ENCODE measurements around the gene ZNF793.

Gene ZNF793

DNA sequence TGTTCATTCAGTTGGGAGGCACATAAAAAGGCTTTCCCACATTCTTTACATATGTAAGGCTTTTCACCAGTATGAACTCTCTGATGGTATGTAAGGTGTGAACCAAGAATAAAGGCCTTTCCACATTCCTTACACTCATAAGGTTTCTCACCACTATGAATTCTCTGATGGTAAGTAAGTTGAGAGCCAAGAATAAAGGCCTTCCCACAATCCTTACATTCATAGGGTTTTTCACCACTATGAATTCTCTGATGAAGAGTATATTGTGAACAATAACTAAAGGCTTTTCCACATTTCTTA, 58.6 kb downstream of the ZNF793 start:
- no peak for DNase-seq (ENCODE audit: low read depth)
- TF ChIP-seq, protein P1, sequence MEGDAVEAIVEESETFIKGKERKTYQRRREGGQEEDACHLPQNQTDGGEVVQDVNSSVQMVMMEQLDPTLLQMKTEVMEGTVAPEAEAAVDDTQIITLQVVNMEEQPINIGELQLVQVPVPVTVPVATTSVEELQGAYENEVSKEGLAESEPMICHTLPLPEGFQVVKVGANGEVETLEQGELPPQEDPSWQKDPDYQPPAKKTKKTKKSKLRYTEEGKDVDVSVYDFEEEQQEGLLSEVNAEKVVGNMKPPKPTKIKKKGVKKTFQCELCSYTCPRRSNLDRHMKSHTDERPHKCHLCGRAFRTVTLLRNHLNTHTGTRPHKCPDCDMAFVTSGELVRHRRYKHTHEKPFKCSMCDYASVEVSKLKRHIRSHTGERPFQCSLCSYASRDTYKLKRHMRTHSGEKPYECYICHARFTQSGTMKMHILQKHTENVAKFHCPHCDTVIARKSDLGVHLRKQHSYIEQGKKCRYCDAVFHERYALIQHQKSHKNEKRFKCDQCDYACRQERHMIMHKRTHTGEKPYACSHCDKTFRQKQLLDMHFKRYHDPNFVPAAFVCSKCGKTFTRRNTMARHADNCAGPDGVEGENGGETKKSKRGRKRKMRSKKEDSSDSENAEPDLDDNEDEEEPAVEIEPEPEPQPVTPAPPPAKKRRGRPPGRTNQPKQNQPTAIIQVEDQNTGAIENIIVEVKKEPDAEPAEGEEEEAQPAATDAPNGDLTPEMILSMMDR (conservative IDR thresholded peaks at IDR 0.05; ENCODE audit: control insufficient read depth, insufficient read depth, low read depth, low read length) = no peak
- H3K4me3 ChIP-seq (ENCODE audit: control insufficient read depth, low read depth, low read length) = no peak overlapping the region

DNA sequence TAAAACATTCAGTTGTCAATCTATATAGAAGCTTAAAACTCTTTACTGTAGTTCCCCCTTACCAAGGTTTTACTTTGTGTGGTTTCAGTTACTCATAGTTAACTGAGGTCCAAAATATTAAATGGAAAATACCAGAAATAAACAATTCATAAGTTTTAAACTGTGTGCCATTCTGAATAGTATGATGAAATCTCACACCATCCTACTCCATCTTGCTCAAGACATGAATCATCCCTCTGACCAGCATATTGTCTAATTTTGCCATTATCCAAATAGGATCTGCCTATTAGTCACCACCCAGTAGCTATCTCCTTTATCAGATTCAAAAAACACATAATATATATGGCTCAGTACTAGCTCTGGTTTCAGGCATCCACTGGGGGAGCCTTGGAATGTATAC, 65.5 kb downstream of the ZNF793 start:
- H3K4me3 ChIP-seq (ENCODE audit: control insufficient read depth, low read depth, low read length) = no peak overlapping the region
- TF ChIP-seq, protein P1 (conservative IDR thresholded peaks at IDR 0.05; ENCODE audit: control insufficient read depth, insufficient read depth, low read depth, low read length) = no peak
- DNase-seq (ENCODE audit: low read depth) = peak; percentile 68

DNA sequence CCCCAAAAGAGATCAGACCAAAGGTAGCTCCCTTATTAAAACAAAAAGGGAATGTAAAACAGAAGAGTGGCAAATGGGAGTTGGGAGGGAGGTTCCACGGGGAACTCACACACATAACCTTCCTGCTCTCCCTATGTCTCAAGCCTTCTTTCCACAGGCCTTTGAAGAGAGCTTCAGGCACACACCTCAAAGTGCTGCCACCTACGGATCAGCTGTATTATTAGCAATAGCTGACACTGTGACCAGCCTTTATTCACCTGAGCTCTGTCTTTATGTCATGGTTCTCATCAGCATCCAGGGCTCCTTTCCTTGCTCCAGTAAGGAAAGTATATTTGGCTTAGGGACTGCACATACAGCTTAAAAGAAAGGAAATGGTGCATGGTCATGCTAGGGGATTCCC, 76.6 kb downstream of the ZNF793 start:
- DNase-seq (ENCODE audit: low read depth) = no peak
- H3K4me3 ChIP-seq (ENCODE audit: control insufficient read depth, low read depth, low read length) = no peak overlapping the region
- TF ChIP-seq, protein P1 (conservative IDR thresholded peaks at IDR 0.05; ENCODE audit: control insufficient read depth, insufficient read depth, low read depth, low read length) = no peak

Measured in fibroblast of mammary gland (primary cell).